Mesenchymal stem cell (in vitro differentiated cells and primary cell): Measurements from ENCODE around the gene PPP2R5B.

Source experiments
- DNase-seq: peaks from one replicate; pipeline ENCODE4 v3.0.0-alpha.2; 2013
- H2AFZ ChIP-seq: one replicate; pipeline ENCODE4 v1.6.1; 2013; ENCODE audit warnings: low read depth, mild to moderate bottlenecking, control low read depth, inconsistent platforms, low read length, moderate library complexity
- H2AK5ac ChIP-seq: 2 replicates; pipeline ENCODE4 v1.6.1; 2013; ENCODE audit warnings: low read length, moderate library complexity, mild to moderate bottlenecking, inconsistent platforms; ENCODE audit not compliant: severe bottlenecking
- H2BK120ac ChIP-seq: one replicate; pipeline ENCODE4 v1.6.1; 2013; ENCODE audit warnings: low read depth, mild to moderate bottlenecking, inconsistent platforms, low read length, moderate library complexity
- H2BK12ac ChIP-seq, 2 experiments: one replicate each; pipeline ENCODE4 v1.6.1; 2013; ENCODE audit warnings: inconsistent platforms in 2 of 2, low read length in 2 of 2, mild to moderate bottlenecking in 2 of 2, moderate library complexity in 2 of 2, control low read depth in 1 of 2
- H2BK15ac ChIP-seq: one replicate; pipeline ENCODE4 v1.6.1; 2013; ENCODE audit warnings: mild to moderate bottlenecking, low read depth, inconsistent platforms; ENCODE audit not compliant: poor library complexity, severe bottlenecking
- H2BK5ac ChIP-seq: 2 replicates; pipeline ENCODE4 v1.6.1; 2013; ENCODE audit warnings: low read depth, mild to moderate bottlenecking, low read length, control low read depth, inconsistent platforms; ENCODE audit not compliant: poor library complexity, severe bottlenecking
- H3K14ac ChIP-seq, 2 experiments: one replicate each; pipeline ENCODE4 v1.6.1; 2013; ENCODE audit warnings: inconsistent platforms in 2 of 2, low read length in 2 of 2, control low read depth in 1 of 2, mild to moderate bottlenecking in 1 of 2, moderate library complexity in 1 of 2
- H3K18ac ChIP-seq, 2 experiments: one replicate each; pipeline ENCODE4 v1.6.1; 2013; ENCODE audit warnings: inconsistent platforms in 2 of 2, low read length in 2 of 2, control low read depth in 1 of 2, low read depth in 1 of 2, mild to moderate bottlenecking in 1 of 2
- H3K23ac ChIP-seq, 2 experiments: one replicate each; pipeline ENCODE4 v1.6.1; 2013; ENCODE audit warnings: inconsistent platforms in 2 of 2, low read length in 2 of 2, mild to moderate bottlenecking in 2 of 2, moderate library complexity in 2 of 2, control low read depth in 1 of 2
- H3K27ac ChIP-seq: 2 replicates; pipeline ENCODE4 v1.5.1; 2013; ENCODE audit warnings: mild to moderate bottlenecking, moderate library complexity, low read length, control low read depth, inconsistent platforms; ENCODE audit not compliant: poor library complexity, severe bottlenecking
- H3K27me3 ChIP-seq, 2 experiments: 2 replicates each; pipeline versions ENCODE4 v1.6.1 to v1.7.0; 2013; ENCODE audit warnings: low read length in 2 of 2, mild to moderate bottlenecking in 2 of 2, moderate library complexity in 2 of 2, control low read depth in 1 of 2, inconsistent platforms in 1 of 2; ENCODE audit not compliant: control insufficient read depth in 1 of 2, insufficient read depth in 1 of 2
- H3K36me3 ChIP-seq, 2 experiments: 2 replicates each; pipeline versions ENCODE4 v1.6.1 to v1.7.0; 2013; ENCODE audit warnings: low read length in 2 of 2, control low read depth in 1 of 2, inconsistent platforms in 1 of 2, low read depth in 1 of 2, mild to moderate bottlenecking in 1 of 2; ENCODE audit not compliant: insufficient read depth in 2 of 2, control insufficient read depth in 1 of 2
- H3K4ac ChIP-seq, 2 experiments: one replicate each; pipeline ENCODE4 v1.6.1; 2013; ENCODE audit warnings: inconsistent platforms in 2 of 2, low read length in 2 of 2, mild to moderate bottlenecking in 2 of 2, moderate library complexity in 2 of 2, control low read depth in 1 of 2, low read depth in 1 of 2
- H3K4me1 ChIP-seq: 2 replicates; pipeline ENCODE4 v1.6.1; 2013; ENCODE audit warnings: low read depth, low read length, control low read depth; ENCODE audit not compliant: control insufficient read depth, insufficient read depth
- H3K4me2 ChIP-seq: 2 replicates; pipeline ENCODE4 v1.6.1; 2013; ENCODE audit warnings: low read length, mild to moderate bottlenecking, inconsistent platforms; ENCODE audit not compliant: poor library complexity, severe bottlenecking
- H3K4me3 ChIP-seq, 2 experiments: 2 replicates each; pipeline versions ENCODE4 v1.5.1 to v1.7.0; 2013; ENCODE audit warnings: low read length in 2 of 2, mild to moderate bottlenecking in 2 of 2, control low read depth in 1 of 2, low read depth in 1 of 2; ENCODE audit not compliant: insufficient read depth in 1 of 2
- H3K79me1 ChIP-seq: replicated peaks from 2 replicates; pipeline ENCODE4 v1.6.1; 2013; ENCODE audit warnings: mild to moderate bottlenecking, control low read depth, low read length, inconsistent platforms; ENCODE audit not compliant: poor library complexity, severe bottlenecking
- H3K9ac ChIP-seq: 2 replicates; pipeline ENCODE4 v1.7.0; 2013; ENCODE audit warnings: mild to moderate bottlenecking, low read length, moderate library complexity
- H3K9me3 ChIP-seq: 2 replicates; pipeline ENCODE4 v1.7.0; 2013; ENCODE audit warnings: mild to moderate bottlenecking, low read length; ENCODE audit not compliant: control insufficient read depth
- H4K8ac ChIP-seq: one replicate; pipeline ENCODE4 v1.6.1; 2013; ENCODE audit warnings: inconsistent platforms, mild to moderate bottlenecking, low read length, moderate library complexity
- H4K91ac ChIP-seq: one replicate; pipeline ENCODE4 v1.6.1; 2013; ENCODE audit warnings: mild to moderate bottlenecking, low read length, inconsistent platforms
- WGBS: methylation state at CpG from one replicate; pipeline ENCODE4 v1.1.7; 2013; ENCODE audit warnings: mixed read lengths; 5-methylcytosine and 5-hydroxymethylcytosine counted together

PPP2R5B gene

DNA sequence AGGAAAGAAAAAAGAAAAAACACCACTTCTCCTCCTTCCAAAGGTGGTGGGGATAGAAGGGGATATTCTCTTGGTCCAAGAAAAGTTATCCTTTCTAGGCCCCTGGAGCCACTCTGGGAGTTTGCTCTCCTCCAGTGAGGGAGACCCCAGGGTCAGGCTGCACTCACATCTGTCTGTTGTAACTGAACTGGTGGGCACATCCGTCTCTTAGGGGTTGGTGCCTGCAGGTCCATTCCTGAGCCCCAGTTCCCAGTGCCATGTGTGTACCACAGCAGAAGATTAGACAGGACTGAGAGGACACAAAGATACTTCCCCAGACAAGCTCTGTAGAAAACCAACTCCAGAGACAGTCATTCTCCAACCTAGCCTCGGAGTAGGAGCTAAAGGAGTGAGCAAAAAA is 4.4 kb upstream of the PPP2R5B start:
- H3K9ac ChIP-seq: no peak overlapping the region
- H4K8ac ChIP-seq: no peak overlapping the region
- no peak overlapping the region for H2BK5ac ChIP-seq
- H3K4me3 ChIP-seq: no peak overlapping the region
- H3K9me3 ChIP-seq: no peaks in the 10 kb centered on the region
- 77% methylated on average over 2 of the region's 2 CpGs for WGBS
- H2AFZ ChIP-seq: no peak overlapping the region
- no peak overlapping the region for H2BK12ac ChIP-seq
- H3K4ac ChIP-seq: no peak overlapping the region
- H3K18ac ChIP-seq: no peak overlapping the region
- no peak overlapping the region for H4K91ac ChIP-seq
- H3K27me3 ChIP-seq: no peaks in the 10 kb centered on the region
- no peaks in the 10 kb centered on the region for H3K36me3 ChIP-seq
- no peak overlapping the region for H2BK120ac ChIP-seq
- H3K27ac ChIP-seq: no peak overlapping the region
- no peak overlapping the region for H2BK15ac ChIP-seq
- no peak overlapping the region for H3K23ac ChIP-seq
- peaks cover 19% of the 10 kb centered on the region for H3K79me1 ChIP-seq
- H3K4me1 ChIP-seq: peaks cover 24% of the 10 kb centered on the region
- no peak for DNase-seq
- no peak overlapping the region for H3K4me2 ChIP-seq
- H2AK5ac ChIP-seq: no peak overlapping the region
- H3K14ac ChIP-seq: no peak overlapping the region

DNA sequence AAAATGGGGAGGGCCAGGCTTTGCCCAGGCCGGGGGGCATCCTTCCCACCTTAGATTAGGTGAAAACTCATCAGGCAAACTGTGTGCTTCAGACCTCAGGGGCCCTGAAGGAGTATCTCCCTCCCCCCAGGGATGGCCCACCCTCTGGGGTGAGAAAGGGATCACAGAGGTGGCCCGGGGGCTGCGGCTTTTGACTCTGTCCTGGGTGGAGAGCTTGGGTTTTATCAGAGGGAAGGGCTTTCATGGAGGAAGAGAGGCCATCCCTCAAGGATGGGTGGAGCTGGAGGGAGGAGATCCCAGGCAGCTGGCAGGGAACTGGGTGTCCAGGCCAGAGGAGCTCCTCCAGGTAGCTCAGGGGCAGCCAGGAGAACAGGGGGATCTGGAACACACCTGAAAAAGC is 3.1 kb upstream of the PPP2R5B start:
- Histone ChIP-seq H3K23ac (no peak overlapping the region), H2AFZ (no peak overlapping the region), H3K4me1 (peaks cover 21% of the 10 kb centered on the region), H2BK5ac (no peak overlapping the region), H3K79me1 (peaks cover 16% of the 10 kb centered on the region), H3K18ac (no peak overlapping the region), H3K4me3 (no peak overlapping the region), H2BK120ac (no peak overlapping the region), H2BK12ac (no peak overlapping the region), H3K4ac (no peak overlapping the region), H3K27ac (no peak overlapping the region), H2BK15ac (no peak overlapping the region), H4K91ac (no peak overlapping the region), H3K27me3 (no peaks in the 10 kb centered on the region), H4K8ac (no peak overlapping the region), H3K9me3 (no peaks in the 10 kb centered on the region), H3K9ac (no peak overlapping the region), H3K14ac (no peak overlapping the region), H3K36me3 (no peaks in the 10 kb centered on the region), H2AK5ac (no peak overlapping the region), H3K4me2 (no peak overlapping the region)
- WGBS: 62% methylated on average over 2 of the region's 3 CpGs
- DNase-seq: no peak

DNA sequence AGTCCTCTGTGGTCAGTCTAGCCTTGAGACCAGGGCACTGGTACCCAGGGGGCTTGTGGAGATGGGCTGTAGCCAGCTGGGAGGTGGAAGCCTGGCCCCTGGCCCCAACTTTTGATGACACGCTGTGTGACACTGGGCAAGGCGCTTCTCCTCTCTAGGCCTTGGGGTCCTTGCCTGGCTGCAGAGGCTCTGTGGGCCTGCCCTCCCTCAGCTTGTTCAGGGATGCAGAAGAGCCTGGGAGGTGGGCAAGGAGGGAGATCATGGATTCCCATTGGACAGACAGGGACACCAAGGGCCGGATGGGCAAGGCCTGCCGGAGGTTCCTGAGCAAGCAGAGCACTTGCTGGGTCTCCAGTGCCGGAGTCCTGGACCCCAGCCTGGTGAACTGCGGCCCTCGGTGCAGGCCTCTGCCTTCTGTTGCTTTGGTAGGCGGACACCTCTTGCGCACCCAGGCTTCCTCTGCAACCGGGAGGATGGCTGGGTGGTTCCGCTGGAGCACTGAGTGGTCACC is 1.3 kb upstream of the PPP2R5B start:
- Histone ChIP-seq H2AK5ac (peak overlapping the region; percentile 65), H4K91ac (peak overlapping the region; percentile 78), H3K14ac (no peak overlapping the region), H3K27me3 (no peaks in the 10 kb centered on the region), H3K9ac (peak overlapping the region; percentile 94), H2BK15ac (peak overlapping the region; percentile 74), H2AFZ (peak overlapping the region; percentile 63), H3K4ac (no peak overlapping the region), H3K79me1 (peaks cover 18% of the 10 kb centered on the region), H2BK12ac (peak overlapping the region; percentile 0 to 65), H3K4me2 (no peak overlapping the region), H4K8ac (peak overlapping the region; percentile 77), H3K18ac (no peak overlapping the region), H3K9me3 (no peaks in the 10 kb centered on the region), H2BK5ac (no peak overlapping the region), H2BK120ac (no peak overlapping the region), H3K4me3 (no peak overlapping the region), H3K23ac (no peak overlapping the region), H3K36me3 (peaks cover 15 to 16% of the 10 kb centered on the region in 2 experiments), H3K4me1 (peaks cover 23% of the 10 kb centered on the region), H3K27ac (no peak overlapping the region)
- no peak for DNase-seq
- 91% methylated on average over 11 of the region's 11 CpGs for WGBS

DNA sequence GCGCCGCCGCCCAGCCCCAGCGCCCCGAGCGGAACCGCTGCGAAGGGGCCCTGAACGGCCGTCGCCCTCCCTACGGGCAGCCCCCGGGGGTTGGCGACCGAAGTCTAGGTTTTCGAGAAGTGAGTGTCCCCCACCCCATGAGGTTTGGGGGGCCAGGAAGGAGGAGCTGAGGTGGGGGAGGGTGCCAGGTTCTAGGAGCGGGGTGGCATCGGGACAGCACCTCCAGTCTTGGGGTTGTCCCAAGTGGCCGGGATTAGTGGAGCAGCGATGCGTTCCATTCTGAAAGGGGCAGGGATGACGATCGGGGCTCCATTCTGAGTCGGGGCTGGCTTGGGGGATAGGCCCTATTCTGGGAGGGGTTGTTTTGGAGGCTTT is 408 bp downstream of the PPP2R5B start:
- Histone ChIP-seq H3K9ac (peak overlapping the region; percentile 94), H3K79me1 (peaks cover 16% of the 10 kb centered on the region), H4K91ac (no peak overlapping the region), H3K27me3 (no peaks in the 10 kb centered on the region), H3K27ac (no peak overlapping the region), H2BK120ac (no peak overlapping the region), H2BK15ac (peak overlapping the region; percentile 84), H3K4ac (peak overlapping the region in 1 of 2 experiments; percentile 62), H3K14ac (peak overlapping the region in 1 of 2 experiments; percentile 68), H3K23ac (peak overlapping the region in 1 of 2 experiments; percentile 20), H3K36me3 (peaks cover 25 to 30% of the 10 kb centered on the region in 2 experiments), H3K9me3 (no peaks in the 10 kb centered on the region), H2BK5ac (peak overlapping the region; percentile 35), H4K8ac (no peak overlapping the region), H3K18ac (peak overlapping the region; percentile 81 to 92), H3K4me2 (peak overlapping the region; percentile 94), H2AK5ac (no peak overlapping the region), H3K4me3 (peak overlapping the region; percentile 89 to 91), H2AFZ (peak overlapping the region; percentile 55), H2BK12ac (peak overlapping the region in 1 of 2 experiments; percentile 10), H3K4me1 (peaks cover 21% of the 10 kb centered on the region)
- 3% methylated on average over 24 of the region's 24 CpGs for WGBS
- DNase-seq: peak; percentile 34
